ENCODE data around the gene TTYH3.

DNA sequence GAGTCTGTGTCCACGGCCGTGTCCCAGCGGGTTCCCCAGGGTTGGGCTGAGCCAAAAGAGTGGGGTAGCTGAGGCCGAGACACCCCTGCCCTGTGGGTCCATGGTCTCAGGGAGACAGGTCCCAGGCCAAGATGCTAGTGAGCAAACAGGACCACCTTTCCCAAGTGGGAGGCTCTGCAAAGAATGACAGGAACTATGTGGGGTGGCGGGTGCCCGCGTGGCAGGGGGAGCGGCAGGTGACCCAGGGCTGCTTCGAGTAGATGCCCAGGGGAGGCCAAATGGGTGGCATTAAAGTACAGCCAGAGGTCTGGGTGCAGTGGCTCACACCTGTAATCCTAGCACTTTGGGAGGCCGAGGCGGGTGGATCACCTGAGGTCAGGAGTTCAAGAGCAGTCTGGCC lies 18.2 kb downstream of the TTYH3 start:
- TF ChIP-seq, protein P1, sequence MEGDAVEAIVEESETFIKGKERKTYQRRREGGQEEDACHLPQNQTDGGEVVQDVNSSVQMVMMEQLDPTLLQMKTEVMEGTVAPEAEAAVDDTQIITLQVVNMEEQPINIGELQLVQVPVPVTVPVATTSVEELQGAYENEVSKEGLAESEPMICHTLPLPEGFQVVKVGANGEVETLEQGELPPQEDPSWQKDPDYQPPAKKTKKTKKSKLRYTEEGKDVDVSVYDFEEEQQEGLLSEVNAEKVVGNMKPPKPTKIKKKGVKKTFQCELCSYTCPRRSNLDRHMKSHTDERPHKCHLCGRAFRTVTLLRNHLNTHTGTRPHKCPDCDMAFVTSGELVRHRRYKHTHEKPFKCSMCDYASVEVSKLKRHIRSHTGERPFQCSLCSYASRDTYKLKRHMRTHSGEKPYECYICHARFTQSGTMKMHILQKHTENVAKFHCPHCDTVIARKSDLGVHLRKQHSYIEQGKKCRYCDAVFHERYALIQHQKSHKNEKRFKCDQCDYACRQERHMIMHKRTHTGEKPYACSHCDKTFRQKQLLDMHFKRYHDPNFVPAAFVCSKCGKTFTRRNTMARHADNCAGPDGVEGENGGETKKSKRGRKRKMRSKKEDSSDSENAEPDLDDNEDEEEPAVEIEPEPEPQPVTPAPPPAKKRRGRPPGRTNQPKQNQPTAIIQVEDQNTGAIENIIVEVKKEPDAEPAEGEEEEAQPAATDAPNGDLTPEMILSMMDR (conservative IDR thresholded peaks at IDR 0.05; ENCODE audit: low read depth, low read length): no peak
- no peak for TF ChIP-seq EZH2phosphoT487 (IDR thresholded peaks at IDR 0.05; ENCODE audit: borderline replicate concordance, low read length)
